K562 (cell line): ENCODE data around the gene FLG. TPM values are rescaled to one million over a fixed set of nuclear protein-coding genes. Genes with fewer than 3 reads are reported as not detected.
A peak's percentile ranks its signal among the peaks of the same experiment; 100 is the strongest.

Source experiments
- ATAC-seq: fragments of 200-7000 bp; cut with Tn5 transposase; 3 replicates; pipeline ENCODE4 v1.9.1; 2020; ENCODE audit warnings: moderate library complexity
- BruUV-seq: library from RNA; stranded (reverse); fragments of 400-500 nt; replicated peaks from 2 replicates; lab custom pipeline; 2021; lab: Mats Ljungman, UMichigan
- CTCF ChIA-PET: fragments of 300-600 bp; formaldehyde crosslinking; extraction: SDS; loops from one replicate; lab custom pipeline; 2021; ENCODE audit warnings: low intra/inter-chr PET ratio; lab: Yijun Ruan, JAX
- POLR2A ChIA-PET: fragments of 300-600, 350-650 bp; sonication (Branson Sonifier 250); formaldehyde crosslinking; extraction: SDS; loops from one replicate; lab custom pipeline; 2021; ENCODE audit warnings: antibody characterized with exemption, inconsistent platforms; lab: Yijun Ruan, JAX
- DNase-seq, 4 experiments: peaks; one replicate each; pipeline versions ENCODE4 v3.0.0 to v3.0.0-alpha.2; 2011 to 2018; ENCODE audit warnings: low spot score in 3 of 4, mixed read lengths in 3 of 4; ENCODE audit errors: extremely low read depth in 1 of 4
- FAIRE-seq: peaks from 2 replicates; lab custom pipeline; 2011; peaks lifted over from hg19 to GRCh38; lab: Jason Lieb, UNC
- H2AFZ ChIP-seq: 2 replicates; pipeline ENCODE4 v1.6.0; 2011; ENCODE audit warnings: low read depth, low read length, control low read depth, inconsistent platforms
- H3K27ac ChIP-seq: fragments of 200-600 bp; 3 replicates; pipeline ENCODE4 v1.8.0; 2011; ENCODE audit warnings: low read depth, mild to moderate bottlenecking, control low read depth, inconsistent platforms, low read length, moderate library complexity, mixed read lengths; ENCODE audit errors: extremely low read depth
- H3K27me3 ChIP-seq, 2 experiments: fragments of 300-600 bp in 1 of 2; 2 replicates in 1 of 2; 3 replicates in 1 of 2; pipeline versions ENCODE4 v1.6.0 to v1.8.0; 2011; ENCODE audit warnings: inconsistent platforms in 2 of 2, low read length in 2 of 2, mild to moderate bottlenecking in 1 of 2, mixed read lengths in 1 of 2, moderate library complexity in 1 of 2; ENCODE audit not compliant: control insufficient read depth in 2 of 2, insufficient read depth in 2 of 2
- H3K36me3 ChIP-seq: fragments of 300-600 bp; 3 replicates; pipeline ENCODE4 v1.8.0; 2011; ENCODE audit warnings: mild to moderate bottlenecking, low read length, inconsistent platforms; ENCODE audit not compliant: control insufficient read depth, insufficient read depth
- H3K4me1 ChIP-seq, 2 experiments: fragments of 200-600 bp in 1 of 2; replicated peaks in 1 of 2; 2 replicates in 1 of 2; 3 replicates in 1 of 2; pipeline versions ENCODE4 v1.5.1 to v1.8.0; 2011; ENCODE audit warnings: inconsistent platforms in 2 of 2, low read length in 2 of 2, mild to moderate bottlenecking in 1 of 2, mixed read lengths in 1 of 2, moderate library complexity in 1 of 2; ENCODE audit not compliant: control insufficient read depth in 2 of 2, insufficient read depth in 2 of 2
- H3K4me2 ChIP-seq: 2 replicates; pipeline ENCODE4 v1.6.1; 2011; ENCODE audit warnings: low read length, control low read depth, inconsistent platforms, mixed read lengths; ENCODE audit not compliant: insufficient read depth
- H3K4me3 ChIP-seq: fragments of 200-600 bp; sonication (generic), shearing (Covaris generic); 2 replicates; pipeline ENCODE4 v1.5.1; 2016; ENCODE audit warnings: control low read depth, inconsistent platforms
- H3K79me2 ChIP-seq: fragments of 200-600 bp; 3 replicates; pipeline ENCODE4 v1.8.0; 2011; ENCODE audit warnings: low read length, inconsistent platforms; ENCODE audit not compliant: control insufficient read depth, insufficient read depth
- H3K9ac ChIP-seq, 2 experiments: 2 replicates each; pipeline versions ENCODE4 v1.6.0 to v1.6.1; 2011; ENCODE audit warnings: low read depth in 2 of 2, low read length in 2 of 2, control low read depth in 1 of 2, inconsistent platforms in 1 of 2, mild to moderate bottlenecking in 1 of 2, mixed read lengths in 1 of 2; ENCODE audit not compliant: insufficient read depth in 1 of 2
- H3K9me1 ChIP-seq: one replicate; pipeline ENCODE4 v1.6.0; 2011; ENCODE audit warnings: inconsistent platforms, mild to moderate bottlenecking, low read length, moderate library complexity; ENCODE audit not compliant: control insufficient read depth, insufficient read depth
- H3K9me3 ChIP-seq: replicated peaks from 2 replicates; pipeline ENCODE4 v1.5.1; 2011; ENCODE audit warnings: low read depth, low read length, inconsistent platforms; ENCODE audit not compliant: control insufficient read depth, insufficient read depth
- H4K20me1 ChIP-seq: replicated peaks from 2 replicates; pipeline ENCODE4 v1.6.1; 2011; ENCODE audit warnings: low read length, inconsistent platforms, mixed read lengths; ENCODE audit not compliant: control insufficient read depth, insufficient read depth
- BDP1 ChIP-seq: IDR thresholded peaks from 3 replicates; pipeline ENCODE4 v1.6.1; 2011; ENCODE audit not compliant: insufficient read length, insufficient read depth
- CEBPB ChIP-seq: fragments of 450-650 bp; IDR thresholded peaks from 2 replicates; pipeline ENCODE4 v1.6.1; 2016; ENCODE audit warnings: missing genetic modification characterization, missing compliant biosample characterization
- MLX ChIP-seq, 2 experiments: fragments of 450-650 bp in 1 of 2; sonication (generic) in 1 of 2; formaldehyde crosslinking; conservative IDR thresholded peaks; 2 replicates each; pipeline versions ENCODE4 v1.4.0 to v1.8.1; 2020 to 2022; ENCODE audit warnings: mild to moderate bottlenecking in 1 of 2, missing genetic modification reagents in 1 of 2
- THAP12 ChIP-seq: fragments of 250-450 bp; sonication (Bioruptor Pico); IDR thresholded peaks from 2 replicates; pipeline ENCODE4 v1.9.0; 2021; ENCODE audit warnings: mild to moderate bottlenecking, inconsistent platforms
- WGBS: fragments of 100-300 bp; shearing (Covaris generic); methylation state at CpG from one replicate; pipeline ENCODE4 v1.1.6; 2016; ENCODE audit warnings: low coverage, mixed read lengths; ENCODE audit not compliant: insufficient coverage; ENCODE audit errors: missing lambda C conversion rate; 5-methylcytosine and 5-hydroxymethylcytosine counted together
- in situ Hi-C: fragments of 300-500 bp; cut with MboI; formaldehyde crosslinking; loops from 4 replicates; pipeline ENCODE4 v1.15.0; 2018; ENCODE audit warnings: inconsistent platforms, mixed read lengths
- intact Hi-C: fragments of 100-400 bp; cut with micrococcal nuclease; formaldehyde crosslinking; loops from 2 replicates; pipeline ENCODE4 v1.14.2; 2022
- polyA plus RNA-seq, 8 experiments: library from polyadenylated mRNA; depleted of rRNA in 4 of 8; stranded (reverse) in 5 of 8; unstranded in 3 of 8; fragments of >200 nt; fragmentation: Nextera tagmentation in 2 of 8; fragmentation: Illumina TruSeq in 1 of 8; extraction: Ambion mirVana in 2 of 8; extraction: Trizol in 1 of 8; gene quantifications; 2 replicates each; pipeline versions ENCODE4 v1.2.1 to v1.2.3, GENCODE V29; 2011 to 2014; ENCODE audit warnings: inconsistent platforms in 1 of 8, missing spikeins in 1 of 8
- total RNA-seq, 7 experiments: library from RNA; depleted of rRNA in 6 of 7; stranded (reverse); fragments of >200 nt in 6 of 7; fragmentation: Illumina TruSeq in 2 of 7; extraction: Trizol in 2 of 7; gene quantifications; 2 replicates each; pipeline versions ENCODE4 v1.2.1 to v1.2.3, GENCODE V29; 2011 to 2021; ENCODE audit warnings: low replicate concordance in 1 of 7

The FLG gene
- total and polyA plus RNA-seq, 9 of the 15 experiments (the other 6 are each of a cell fraction or from before 2014, with no cell fraction given) = not detected

- intact Hi-C loops (no loop called here), in situ Hi-C loops (no loop called here)
- WGBS = 0% methylated on average over 1 of the region's 1 CpG
- FAIRE-seq (no peak), DNase-seq (no peak), ATAC-seq (no peak)
- Histone ChIP-seq H3K4me1 (no peaks in the 10 kb centered on the region), H4K20me1 (no peaks in the 10 kb centered on the region), H3K9me1 (no peaks in the 10 kb centered on the region), H3K9ac (no peak overlapping the region), H3K79me2 (no peaks in the 10 kb centered on the region), H3K36me3 (no peaks in the 10 kb centered on the region), H3K27ac (no peak overlapping the region), H3K9me3 (no peaks in the 10 kb centered on the region), H2AFZ (no peak overlapping the region), H3K4me2 (no peak overlapping the region), H3K4me3 (no peak overlapping the region), H3K27me3 (peaks cover 0 to 37% of the 10 kb centered on the region in 2 experiments; a peak in 2 of 5 replicates)
- ChIA-PET CTCF (no interaction called here), POLR2A (no interaction called here)
- no TSS peak for BruUV-seq
- TF ChIP-seq MLX (CRISPR knock-in tag; conservative IDR thresholded peaks at IDR 0.05) (no peak), BDP1 (no peak), CEBPB (tag) (peak; percentile 31; the same call in 1 of the 2 replicates), THAP12 (no peak)
These were observed 11.1 kb downstream of the FLG start for GRCh38 chr1:152313970-152314369.
